GM12864 (cell line): ENCODE measurements around the gene MAS1L.

Experiments
- DNase-seq: peaks from one replicate; pipeline ENCODE4 v3.0.0-alpha.2; 2011; ENCODE audit warnings: low read depth
- H3K4me3 ChIP-seq: 2 replicates; pipeline ENCODE4 v1.5.1; 2011; ENCODE audit warnings: mild to moderate bottlenecking, low read depth, low read length, control low read depth
- TF ChIP-seq, protein P1 (sequence below): IDR thresholded peaks from 2 replicates; pipeline ENCODE4 v1.5.1; 2011; ENCODE audit warnings: low read depth, mild to moderate bottlenecking, moderate library complexity, low read length, control low read depth, inconsistent platforms; ENCODE audit errors: missing control alignments

Gene MAS1L

DNA sequence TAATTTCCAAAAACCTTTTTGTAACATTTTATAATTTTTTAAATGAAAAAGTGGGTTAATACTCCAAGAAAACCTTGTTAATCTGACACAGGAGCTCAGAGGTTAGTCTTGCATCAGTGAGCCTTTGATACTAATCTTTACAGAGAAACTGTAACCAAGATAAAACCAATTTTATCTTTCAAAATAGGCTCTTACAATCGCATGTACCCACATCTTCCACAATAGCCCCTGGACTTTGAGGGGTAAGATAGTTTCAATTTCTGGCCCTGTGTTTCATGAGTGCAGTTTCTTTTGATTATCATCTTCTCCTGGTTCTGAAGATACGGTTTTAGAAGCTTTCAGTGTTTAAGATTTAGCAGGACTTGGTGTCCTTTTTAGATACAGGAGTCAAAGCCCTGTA, 34.5 kb upstream of the MAS1L start:
- DNase-seq, result no peak
- no peak overlapping the region for H3K4me3 ChIP-seq
- TF ChIP-seq, protein P1, sequence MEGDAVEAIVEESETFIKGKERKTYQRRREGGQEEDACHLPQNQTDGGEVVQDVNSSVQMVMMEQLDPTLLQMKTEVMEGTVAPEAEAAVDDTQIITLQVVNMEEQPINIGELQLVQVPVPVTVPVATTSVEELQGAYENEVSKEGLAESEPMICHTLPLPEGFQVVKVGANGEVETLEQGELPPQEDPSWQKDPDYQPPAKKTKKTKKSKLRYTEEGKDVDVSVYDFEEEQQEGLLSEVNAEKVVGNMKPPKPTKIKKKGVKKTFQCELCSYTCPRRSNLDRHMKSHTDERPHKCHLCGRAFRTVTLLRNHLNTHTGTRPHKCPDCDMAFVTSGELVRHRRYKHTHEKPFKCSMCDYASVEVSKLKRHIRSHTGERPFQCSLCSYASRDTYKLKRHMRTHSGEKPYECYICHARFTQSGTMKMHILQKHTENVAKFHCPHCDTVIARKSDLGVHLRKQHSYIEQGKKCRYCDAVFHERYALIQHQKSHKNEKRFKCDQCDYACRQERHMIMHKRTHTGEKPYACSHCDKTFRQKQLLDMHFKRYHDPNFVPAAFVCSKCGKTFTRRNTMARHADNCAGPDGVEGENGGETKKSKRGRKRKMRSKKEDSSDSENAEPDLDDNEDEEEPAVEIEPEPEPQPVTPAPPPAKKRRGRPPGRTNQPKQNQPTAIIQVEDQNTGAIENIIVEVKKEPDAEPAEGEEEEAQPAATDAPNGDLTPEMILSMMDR, result no peak

DNA sequence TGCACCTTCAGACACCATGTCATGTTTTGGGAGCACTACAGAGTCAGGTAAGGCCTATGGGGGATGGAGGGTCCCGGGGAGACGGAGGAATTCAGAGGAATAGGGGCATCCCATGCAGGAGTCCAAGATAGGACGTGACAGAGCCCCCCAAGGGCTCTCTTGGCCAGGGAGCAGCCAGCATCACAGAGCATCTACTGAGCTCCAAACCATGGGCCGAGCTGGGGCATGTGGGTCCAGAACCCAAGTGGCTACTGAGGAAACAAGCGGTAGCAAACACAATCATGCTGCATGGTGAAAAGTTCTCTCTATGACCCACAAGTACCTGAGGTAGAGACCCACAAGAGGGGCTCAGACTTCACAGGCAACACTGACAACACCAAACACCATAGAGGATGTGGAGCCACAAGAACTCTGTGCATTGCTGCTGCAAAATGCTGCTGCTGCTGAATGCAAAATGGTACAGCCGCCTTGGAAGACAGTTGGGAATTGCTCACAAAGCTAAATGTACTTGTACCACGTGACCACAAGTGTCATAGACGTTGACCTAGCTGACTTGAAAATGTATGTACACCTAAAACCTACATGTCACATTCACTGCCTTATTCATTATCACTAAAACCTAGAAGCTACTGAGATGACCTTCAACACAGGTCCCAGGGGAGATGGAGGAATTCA, 33.4 kb upstream of the MAS1L start:
- TF ChIP-seq, protein P1, result no peak
- no peak for DNase-seq
- no peak overlapping the region for H3K4me3 ChIP-seq

- TF ChIP-seq, protein P1, result no peak
- DNase-seq, result no peak
Observed at GRCh38 chr6:29520232-29520631, 32.5 kb upstream of the MAS1L start.

GRCh38 chr6:29519291-29520010, 31.7 kb upstream of the MAS1L start:
- H3K4me3 ChIP-seq, result no peak overlapping the region
- DNase-seq, result no peak
- TF ChIP-seq, protein P1, result no peak

More at GRCh38 chr6:29520232-29520631, 32.5 kb upstream of the MAS1L start:
- H3K4me3 ChIP-seq, result no peak overlapping the region

DNA sequence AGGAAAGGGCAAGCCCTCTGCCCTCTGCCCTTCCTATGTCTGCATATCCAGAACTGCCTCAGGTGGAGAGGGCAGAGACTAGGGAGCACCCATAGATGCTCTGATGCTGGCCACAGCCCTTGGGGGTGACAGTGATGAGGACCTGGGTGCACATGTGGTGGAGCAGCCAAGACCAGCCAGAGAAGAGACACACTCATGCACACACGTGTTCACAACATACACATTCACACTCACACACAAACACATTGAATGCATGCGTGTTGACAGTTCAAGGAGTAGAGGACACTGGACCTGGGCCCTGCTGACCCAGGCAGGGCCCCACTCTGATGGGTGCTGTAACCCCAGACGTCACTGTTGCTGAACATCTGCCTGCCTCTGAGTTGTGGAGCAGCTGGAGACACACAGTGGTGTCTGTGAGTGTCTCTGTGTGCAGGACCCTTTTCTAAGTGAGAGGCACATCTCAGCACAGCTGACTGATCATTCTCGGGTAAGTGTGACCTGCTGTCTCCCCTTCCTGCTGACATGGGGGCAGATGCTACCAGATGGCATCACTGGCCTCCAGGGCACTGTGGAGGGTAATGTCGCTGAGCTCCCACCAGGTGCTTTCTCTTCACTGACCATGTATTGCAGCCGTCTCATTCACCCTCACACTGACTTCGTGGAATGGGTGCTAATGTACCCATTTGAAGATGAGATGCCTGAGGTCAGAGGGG, 30.1 kb upstream of the MAS1L start:
- TF ChIP-seq, protein P1, result no peak
- no peak overlapping the region for H3K4me3 ChIP-seq

GRCh38 chr6:29517245-29517644, 29.5 kb upstream of the MAS1L start:
- no peak for DNase-seq
- TF ChIP-seq, protein P1, result no peak

More for the DNA sequence above, 30.1 kb upstream of the MAS1L start:
- DNase-seq, result no peak

More at GRCh38 chr6:29517245-29517644, 29.5 kb upstream of the MAS1L start:
- no peak overlapping the region for H3K4me3 ChIP-seq
